ENCODE data around the gene CEP152. TPM values are rescaled to one million over a fixed set of nuclear protein-coding genes. Genes with fewer than 3 reads are reported as not detected.

The CEP152 gene
- total and polyA plus RNA-seq, 2 donors (not counting 1 experiment from before 2014, with no cell fraction given), result 1.5 to 18.0 TPM

DNA sequence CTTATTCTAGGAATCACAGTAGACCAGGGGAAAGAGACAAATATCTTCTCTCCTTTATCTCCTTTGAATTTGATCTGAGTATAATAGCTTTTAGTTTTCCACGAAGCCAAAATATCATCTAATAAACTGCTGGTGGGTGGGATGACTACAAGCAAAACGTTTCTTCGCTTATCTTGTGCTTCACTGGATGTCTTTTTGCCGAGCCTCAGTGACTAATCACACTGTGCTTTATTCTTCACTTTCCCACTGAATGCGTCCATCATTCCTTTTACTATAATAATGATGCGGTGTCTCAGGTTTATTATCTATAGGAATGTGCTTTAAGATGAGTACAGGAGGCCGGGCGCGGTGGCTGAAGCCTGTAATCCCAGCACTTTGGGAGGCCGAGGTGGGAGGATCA is 32.5 kb downstream of the CEP152 start:
- WGBS (ENCODE audit: insufficient coverage), result 94% methylated on average over 6 of the region's 10 CpGs
- H3K36me3 ChIP-seq (replicated peaks in 1 of 2; ENCODE audit: control extremely low read depth in 1 of 2, control insufficient read depth in 1 of 2, extremely low read depth in 1 of 2, insufficient read depth in 2 of 2, low read length in 1 of 2), result peaks cover 2 to 17% of the 10 kb centered on the region in 2 experiments
- H3K4me3 Mint-ChIP-seq, result no peak overlapping the region

More for the DNA sequence above, 32.5 kb downstream of the CEP152 start:
- Histone ChIP-seq H3K4me3 (ENCODE audit: control extremely low read depth in 1 of 5, extremely low read depth in 1 of 5, insufficient read depth in 1 of 5, low read depth in 2 of 5, low read length in 4 of 5) (no peak overlapping the region), H3K27me3 (replicated peaks in 1 of 4; ENCODE audit: control extremely low read depth in 1 of 4, control insufficient read depth in 3 of 4, insufficient read depth in 4 of 4, low read length in 3 of 4) (no peaks in the 10 kb centered on the region), H3K9me3 (ENCODE audit: control extremely low read depth in 1 of 3, control insufficient read depth in 2 of 3, insufficient read depth in 1 of 3, low read length in 2 of 3) (no peaks in the 10 kb centered on the region), H4K20me1 (ENCODE audit: control insufficient read depth, insufficient read depth, low read length, poor library complexity, severe bottlenecking) (no peaks in the 10 kb centered on the region), H3K9ac (ENCODE audit: low read length) (no peak overlapping the region), H2AFZ (ENCODE audit: insufficient read depth, low read depth, low read length, poor library complexity, severe bottlenecking) (no peak overlapping the region), H3K4me1 (ENCODE audit: control insufficient read depth in 2 of 2, insufficient read depth in 2 of 2, low read length in 2 of 2) (no peaks in the 10 kb centered on the region), H3K4me2 (replicated peaks; ENCODE audit: low read depth, low read length, poor library complexity, severe bottlenecking) (no peak overlapping the region), H3K79me2 (ENCODE audit: control insufficient read depth, insufficient read depth, low read length) (no peaks in the 10 kb centered on the region), H3K27ac (ENCODE audit: low read length in 2 of 2) (no peak overlapping the region)
- TF ChIP-seq CTCF (IDR thresholded peaks at IDR 0.05) (no peak), EZH2 (IDR thresholded peaks at IDR 0.05; ENCODE audit: borderline replicate concordance, insufficient read depth, low read depth, low read length, poor library complexity, severe bottlenecking) (no peak)
- no peaks in the 10 kb centered on the region for H3K27me3 Mint-ChIP-seq
- POLR2A ChIA-PET, result no interaction called here
- H3K27ac Mint-ChIP-seq, result no peak overlapping the region
- intact Hi-C loops (cut with micrococcal nuclease), result no loop called here
- H3K4me1 Mint-ChIP-seq, result no peaks in the 10 kb centered on the region
- DNase-seq (no peak), ATAC-seq (ENCODE audit: low read depth) (no peak)
- CTCF ChIA-PET, result no interaction called here
- peaks cover 2% of the 10 kb centered on the region for H3K9me3 Mint-ChIP-seq (ENCODE audit: insufficient read depth)

Measured in B cell (primary cell).